GM19025 (cell line): Measurements from ENCODE around the gene SLC18B1.

ENCODE experiments used
- ATAC-seq: cut with Tn5 transposase; IDR thresholded peaks from one replicate; pipeline ENCODE4 v1.9.1; 2021; ENCODE audit warnings: mild to moderate bottlenecking, low read depth, moderate library complexity; ENCODE audit not compliant: unreplicated experiment

The SLC18B1 gene

GRCh38 chr6:132748446-132748845 is 50.0 kb downstream of the SLC18B1 start:
- no peak for ATAC-seq

- no peak for ATAC-seq
Measured at GRCh38 chr6:132746048-132746447, 52.4 kb downstream of the SLC18B1 start.

DNA sequence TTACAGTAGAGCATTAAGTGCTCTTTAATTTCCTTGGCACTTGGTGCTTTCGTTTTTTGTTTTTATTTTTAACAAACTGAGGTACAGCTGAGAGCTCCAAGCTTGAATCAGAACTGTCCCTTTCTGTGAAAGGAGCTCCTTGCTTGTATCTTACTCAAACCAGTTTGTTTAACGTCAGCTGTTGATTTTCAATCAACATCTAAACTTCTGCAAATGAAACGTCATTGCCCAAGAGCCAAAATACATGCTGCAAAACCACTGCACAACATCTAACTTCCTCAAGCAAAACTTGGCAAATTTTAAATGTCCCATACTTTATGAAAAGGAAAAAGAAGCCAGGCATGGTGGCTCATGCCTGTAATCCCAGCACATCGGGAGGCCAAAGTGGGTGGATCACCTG is 55.9 kb downstream of the SLC18B1 start:
- no peak for ATAC-seq

- ATAC-seq = no peak
Measured at GRCh38 chr6:132741281-132741680, 57.2 kb downstream of the SLC18B1 start.

- ATAC-seq = no peak
Measured at GRCh38 chr6:132736239-132736638, 62.2 kb downstream of the SLC18B1 start.

- ATAC-seq = no peak
Measured at GRCh38 chr6:132734694-132735236, 63.7 kb downstream of the SLC18B1 start.

DNA sequence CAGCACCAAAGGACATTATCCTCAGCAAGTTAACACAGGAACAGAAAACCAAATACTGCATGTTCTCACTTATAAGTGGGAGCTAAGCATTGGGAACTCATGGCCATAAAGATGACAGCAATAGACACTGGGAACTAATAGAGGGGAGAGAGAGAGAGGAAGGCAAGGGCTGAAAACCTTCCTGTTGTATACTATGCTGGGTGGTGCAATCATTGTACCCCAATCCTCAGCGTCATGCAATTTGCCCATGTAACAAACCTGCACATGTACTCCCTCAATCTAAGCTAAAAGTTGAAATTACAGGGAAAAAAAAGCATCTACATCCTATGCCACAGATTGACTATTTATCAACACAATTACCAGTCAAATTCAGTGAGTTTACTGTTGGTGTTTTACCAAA is 64.6 kb downstream of the SLC18B1 start:
- no peak for ATAC-seq

DNA sequence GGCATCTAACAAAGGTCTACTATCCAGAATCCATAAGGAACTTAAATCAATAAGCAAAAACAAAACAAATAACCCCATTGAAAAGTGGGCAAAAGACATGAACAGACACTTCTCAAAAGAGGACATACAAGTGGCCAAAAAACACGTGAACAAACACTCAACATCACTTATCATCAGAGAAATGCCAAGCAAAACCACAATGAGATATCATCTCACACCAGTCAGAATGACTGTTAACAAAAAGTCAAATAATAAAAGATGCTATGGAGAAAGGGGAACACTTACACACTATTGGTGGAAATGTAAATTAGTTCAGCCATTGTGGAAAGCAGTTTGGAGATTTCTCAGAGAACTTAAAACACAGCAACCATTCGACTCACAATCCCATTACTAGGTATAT is 65.2 kb downstream of the SLC18B1 start:
- ATAC-seq = no peak

DNA sequence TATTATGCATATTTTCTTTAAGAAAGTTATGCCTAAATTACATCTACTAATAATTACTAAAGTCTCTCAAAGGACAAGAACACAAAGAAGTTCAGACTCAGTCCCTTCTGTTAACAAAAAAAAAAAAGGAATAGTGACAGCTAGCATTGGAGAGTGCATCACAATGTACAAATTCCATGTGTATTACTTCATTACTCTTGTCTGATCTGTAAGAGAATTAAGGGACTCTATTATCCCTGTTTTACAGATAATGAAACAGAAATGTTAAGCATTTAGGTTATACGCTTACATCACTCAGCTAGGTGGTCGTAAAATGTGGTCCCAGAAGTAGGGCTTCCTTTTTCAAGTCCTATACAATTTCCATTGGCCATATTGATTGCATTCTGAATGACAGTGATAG is 67.4 kb downstream of the SLC18B1 start:
- ATAC-seq = no peak

DNA sequence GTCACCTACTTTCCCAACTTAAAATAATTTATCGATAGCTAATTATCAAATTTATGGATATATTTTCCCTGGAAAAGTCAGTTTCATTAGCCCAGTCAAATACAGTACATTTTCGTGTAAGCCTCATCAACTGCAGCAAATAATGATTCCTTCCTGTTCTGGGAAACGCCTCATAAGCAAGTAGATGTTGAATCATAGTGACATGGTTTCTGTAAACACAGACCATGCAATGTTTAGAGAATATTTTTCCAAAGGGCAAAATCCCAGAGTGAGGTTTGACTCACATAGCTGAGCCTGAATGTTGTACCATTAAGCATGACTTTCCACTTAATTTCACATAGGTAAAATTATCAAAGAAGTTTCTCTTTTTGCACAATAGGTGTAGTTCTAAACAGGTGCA is 67.9 kb downstream of the SLC18B1 start:
- no peak for ATAC-seq

GRCh38 chr6:132728616-132729015 is 69.8 kb downstream of the SLC18B1 start:
- ATAC-seq = no peak

- ATAC-seq = no peak
Measured at GRCh38 chr6:132726608-132726975, 71.8 kb downstream of the SLC18B1 start.

DNA sequence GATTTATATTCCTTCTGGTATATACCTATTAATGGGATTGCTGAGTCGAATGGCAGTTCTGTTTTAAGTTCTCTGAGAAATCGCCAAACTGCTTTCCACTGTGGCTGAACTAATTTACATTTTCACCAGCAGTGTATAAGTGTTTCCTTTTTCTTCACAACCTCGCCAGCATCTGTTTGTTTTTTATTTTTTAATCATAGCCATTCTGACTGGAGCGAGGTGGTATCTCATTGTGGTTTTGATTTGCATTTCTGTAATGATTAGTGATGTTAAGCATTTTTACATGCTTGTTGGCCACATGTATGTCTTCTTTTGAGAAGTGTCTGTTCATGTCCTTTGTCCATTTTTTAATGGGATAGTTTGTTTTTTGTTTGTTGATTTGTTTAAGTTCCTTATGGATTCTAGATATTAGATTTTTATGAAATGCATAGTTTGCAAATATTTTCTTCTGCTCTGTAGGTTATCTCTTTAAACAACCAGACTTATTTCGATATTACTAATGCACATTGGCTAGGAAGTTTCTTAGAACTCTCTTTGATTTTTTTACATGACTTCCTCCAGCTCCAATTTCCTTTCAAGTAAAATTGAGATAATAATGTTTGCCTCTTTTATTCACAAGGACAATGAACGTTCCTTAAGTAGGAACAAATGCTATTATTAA is 72.4 kb downstream of the SLC18B1 start:
- peak; percentile 85 for ATAC-seq

DNA sequence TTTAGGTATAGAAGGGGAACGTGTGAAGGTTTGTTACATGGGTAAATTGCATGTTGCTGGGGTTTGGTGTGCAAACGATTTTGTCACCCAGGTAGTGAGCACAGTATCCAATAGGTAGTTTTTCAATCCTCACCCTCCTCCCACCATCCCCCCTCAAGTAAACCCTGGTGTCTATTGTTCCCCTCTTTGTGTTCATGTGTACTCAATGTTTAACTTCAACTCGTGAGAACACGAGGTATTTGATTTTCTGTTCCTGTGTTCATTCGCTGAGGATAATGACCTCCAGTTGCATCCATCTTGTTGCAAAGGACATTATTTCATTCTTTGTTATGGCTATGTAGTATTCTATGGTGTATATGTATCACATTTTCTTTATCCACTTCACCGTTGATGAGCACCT is 73.0 kb downstream of the SLC18B1 start:
- peak; percentile 11 for ATAC-seq

- ATAC-seq = no peak
Measured at GRCh38 chr6:132719736-132720448, 78.5 kb downstream of the SLC18B1 start.
